HL-60 (cell line): ENCODE measurements around the gene SHLD2.
"Not testable (repeated sequence)": the region's sequence is repeated elsewhere in the genome, so short reads cannot be mapped to it uniquely, and the experiment has no call there.

Source experiments
- GABPA ChIP-seq: IDR thresholded peaks from 2 replicates; pipeline ENCODE4 v1.6.1; 2012; ENCODE audit warnings: low read depth
- POLR2AphosphoS5 ChIP-seq: IDR thresholded peaks from 2 replicates; pipeline ENCODE4 v1.6.1; 2012; ENCODE audit warnings: low read depth
- TF ChIP-seq, protein P1 (sequence below): IDR thresholded peaks from one replicate; pipeline ENCODE4 v1.5.1; 2011; ENCODE audit warnings: low read length, control low read depth, inconsistent platforms; ENCODE audit not compliant: insufficient read depth
- TF ChIP-seq, protein P2 (sequence below): IDR thresholded peaks from 2 replicates; pipeline ENCODE4 v1.6.1; 2012; ENCODE audit warnings: low read depth; ENCODE audit not compliant: insufficient replicate concordance

DNA sequence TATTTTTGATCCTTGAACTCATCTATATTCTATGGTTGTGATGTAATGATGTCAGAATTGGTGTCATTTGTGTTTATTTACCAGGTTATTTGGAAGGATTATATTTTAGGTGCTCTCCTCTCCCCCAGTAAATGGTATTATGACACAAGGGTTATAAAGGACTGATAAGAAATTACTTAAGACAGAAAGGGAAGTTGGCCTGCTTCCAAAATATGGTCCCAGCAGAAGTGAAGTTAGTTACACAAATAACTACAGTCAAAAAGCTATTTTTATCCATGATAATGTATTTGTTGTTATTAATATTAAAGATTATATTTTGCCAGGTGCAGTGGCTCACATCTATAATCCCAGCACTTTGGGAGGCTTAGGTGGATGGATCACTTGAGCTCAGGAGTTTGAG, 37.2 kb downstream of the SHLD2 start:
- TF ChIP-seq, protein P1, sequence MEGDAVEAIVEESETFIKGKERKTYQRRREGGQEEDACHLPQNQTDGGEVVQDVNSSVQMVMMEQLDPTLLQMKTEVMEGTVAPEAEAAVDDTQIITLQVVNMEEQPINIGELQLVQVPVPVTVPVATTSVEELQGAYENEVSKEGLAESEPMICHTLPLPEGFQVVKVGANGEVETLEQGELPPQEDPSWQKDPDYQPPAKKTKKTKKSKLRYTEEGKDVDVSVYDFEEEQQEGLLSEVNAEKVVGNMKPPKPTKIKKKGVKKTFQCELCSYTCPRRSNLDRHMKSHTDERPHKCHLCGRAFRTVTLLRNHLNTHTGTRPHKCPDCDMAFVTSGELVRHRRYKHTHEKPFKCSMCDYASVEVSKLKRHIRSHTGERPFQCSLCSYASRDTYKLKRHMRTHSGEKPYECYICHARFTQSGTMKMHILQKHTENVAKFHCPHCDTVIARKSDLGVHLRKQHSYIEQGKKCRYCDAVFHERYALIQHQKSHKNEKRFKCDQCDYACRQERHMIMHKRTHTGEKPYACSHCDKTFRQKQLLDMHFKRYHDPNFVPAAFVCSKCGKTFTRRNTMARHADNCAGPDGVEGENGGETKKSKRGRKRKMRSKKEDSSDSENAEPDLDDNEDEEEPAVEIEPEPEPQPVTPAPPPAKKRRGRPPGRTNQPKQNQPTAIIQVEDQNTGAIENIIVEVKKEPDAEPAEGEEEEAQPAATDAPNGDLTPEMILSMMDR = not testable (repeated sequence)
- TF ChIP-seq GABPA, POLR2AphosphoS5: not testable (repeated sequence)
- TF ChIP-seq, protein P2, sequence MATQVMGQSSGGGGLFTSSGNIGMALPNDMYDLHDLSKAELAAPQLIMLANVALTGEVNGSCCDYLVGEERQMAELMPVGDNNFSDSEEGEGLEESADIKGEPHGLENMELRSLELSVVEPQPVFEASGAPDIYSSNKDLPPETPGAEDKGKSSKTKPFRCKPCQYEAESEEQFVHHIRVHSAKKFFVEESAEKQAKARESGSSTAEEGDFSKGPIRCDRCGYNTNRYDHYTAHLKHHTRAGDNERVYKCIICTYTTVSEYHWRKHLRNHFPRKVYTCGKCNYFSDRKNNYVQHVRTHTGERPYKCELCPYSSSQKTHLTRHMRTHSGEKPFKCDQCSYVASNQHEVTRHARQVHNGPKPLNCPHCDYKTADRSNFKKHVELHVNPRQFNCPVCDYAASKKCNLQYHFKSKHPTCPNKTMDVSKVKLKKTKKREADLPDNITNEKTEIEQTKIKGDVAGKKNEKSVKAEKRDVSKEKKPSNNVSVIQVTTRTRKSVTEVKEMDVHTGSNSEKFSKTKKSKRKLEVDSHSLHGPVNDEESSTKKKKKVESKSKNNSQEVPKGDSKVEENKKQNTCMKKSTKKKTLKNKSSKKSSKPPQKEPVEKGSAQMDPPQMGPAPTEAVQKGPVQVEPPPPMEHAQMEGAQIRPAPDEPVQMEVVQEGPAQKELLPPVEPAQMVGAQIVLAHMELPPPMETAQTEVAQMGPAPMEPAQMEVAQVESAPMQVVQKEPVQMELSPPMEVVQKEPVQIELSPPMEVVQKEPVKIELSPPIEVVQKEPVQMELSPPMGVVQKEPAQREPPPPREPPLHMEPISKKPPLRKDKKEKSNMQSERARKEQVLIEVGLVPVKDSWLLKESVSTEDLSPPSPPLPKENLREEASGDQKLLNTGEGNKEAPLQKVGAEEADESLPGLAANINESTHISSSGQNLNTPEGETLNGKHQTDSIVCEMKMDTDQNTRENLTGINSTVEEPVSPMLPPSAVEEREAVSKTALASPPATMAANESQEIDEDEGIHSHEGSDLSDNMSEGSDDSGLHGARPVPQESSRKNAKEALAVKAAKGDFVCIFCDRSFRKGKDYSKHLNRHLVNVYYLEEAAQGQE = not testable (repeated sequence)
